AG20443 (cell line): ENCODE data around the gene DENND5A.
"Not testable (repeated sequence)": the region's sequence is repeated elsewhere in the genome, so short reads cannot be mapped to it uniquely, and the experiment has no call there.

Source experiments
- DNase-seq: peaks from one replicate; pipeline ENCODE4 v3.0.0; 2012; ENCODE audit warnings: low spot score, mixed read lengths

The DENND5A gene

GRCh38 chr11:9137293-9138132 is 127.6 kb downstream of the DENND5A start:
- peak; percentile 84 for DNase-seq

GRCh38 chr11:9136741-9137140 is 128.4 kb downstream of the DENND5A start:
- DNase-seq, result no peak

DNA sequence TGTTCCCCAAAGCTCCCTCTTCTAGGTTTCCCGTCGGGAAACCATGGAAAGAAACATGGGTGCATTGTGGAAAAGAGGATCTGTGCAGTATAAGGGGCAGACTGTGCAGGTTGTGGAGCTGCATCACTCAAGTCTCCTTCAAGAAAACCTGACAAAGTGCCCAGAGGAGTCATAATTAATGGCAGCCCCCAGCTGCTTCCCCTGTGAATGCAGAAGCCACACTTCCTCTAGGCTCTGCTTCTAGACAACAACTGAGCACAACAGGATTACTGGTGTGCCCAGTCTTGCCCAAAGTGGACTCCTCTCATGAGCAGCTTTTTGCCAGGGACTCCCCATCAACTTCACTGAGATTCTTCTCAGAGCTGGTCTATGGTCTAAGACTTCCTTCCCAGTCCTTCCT is 131.2 kb downstream of the DENND5A start:
- DNase-seq, result no peak

DNA sequence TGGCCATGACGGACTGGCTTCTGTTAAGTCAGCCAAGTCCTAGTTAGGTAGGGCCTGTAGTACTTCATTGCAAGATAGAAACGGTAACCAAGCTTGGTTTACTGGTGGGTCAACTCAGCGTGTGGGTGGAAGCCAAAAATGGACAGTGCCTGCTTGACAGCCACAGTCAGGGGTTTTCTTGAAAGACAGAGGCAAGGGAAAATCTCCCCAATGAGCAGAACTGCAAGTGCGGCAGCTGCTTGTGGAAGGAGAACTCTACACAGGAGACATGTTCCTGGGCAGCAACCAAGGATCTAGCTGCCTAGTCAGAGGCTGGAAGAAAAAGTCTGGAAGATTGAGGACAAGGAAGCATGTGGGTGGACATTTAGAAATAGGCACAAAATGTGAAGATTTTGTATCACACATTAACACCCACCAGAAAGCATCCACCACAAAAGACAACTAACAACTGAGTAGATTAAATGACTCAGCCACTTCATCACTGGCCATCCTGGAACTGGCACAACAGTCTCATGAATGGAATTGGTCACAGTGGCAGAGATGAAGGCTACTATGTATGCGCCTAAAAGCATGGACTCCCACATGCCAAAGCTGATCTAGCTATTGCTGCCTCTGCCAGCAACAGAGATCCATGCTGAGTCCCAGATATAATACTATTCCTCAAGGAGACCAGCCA is 132.8 kb downstream of the DENND5A start:
- no peak for DNase-seq

GRCh38 chr11:9130297-9130696 is 134.9 kb downstream of the DENND5A start:
- DNase-seq, result no peak

- DNase-seq, result no peak
Measured at GRCh38 chr11:9126636-9127035, 138.5 kb downstream of the DENND5A start.

GRCh38 chr11:9125185-9125886 is 139.8 kb downstream of the DENND5A start:
- no peak for DNase-seq

GRCh38 chr11:9123595-9124304 is 141.4 kb downstream of the DENND5A start:
- no peak for DNase-seq

DNA sequence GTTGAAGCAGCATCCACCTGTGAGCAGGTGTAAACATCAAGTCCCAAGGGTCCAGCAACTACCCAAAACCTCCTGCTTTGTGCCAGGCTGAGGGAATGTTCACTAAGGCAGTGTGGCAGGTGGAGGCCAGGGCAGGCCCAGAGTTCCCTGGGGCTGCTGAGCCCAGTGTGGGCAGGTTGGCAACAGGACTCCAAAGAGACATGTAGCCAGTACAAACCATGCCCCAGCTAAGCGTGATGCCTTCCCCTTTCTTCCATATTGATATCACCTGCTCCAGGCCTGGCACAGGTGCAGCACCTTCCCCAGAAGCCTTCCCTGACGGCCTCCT is 143.7 kb downstream of the DENND5A start:
- DNase-seq, result no peak

GRCh38 chr11:9120664-9121468 is 144.3 kb downstream of the DENND5A start:
- DNase-seq, result no peak

- DNase-seq, result no peak
Measured at GRCh38 chr11:9118277-9118676, 146.9 kb downstream of the DENND5A start.

- DNase-seq, result no peak
Measured at GRCh38 chr11:9112075-9112474, 153.1 kb downstream of the DENND5A start.

DNA sequence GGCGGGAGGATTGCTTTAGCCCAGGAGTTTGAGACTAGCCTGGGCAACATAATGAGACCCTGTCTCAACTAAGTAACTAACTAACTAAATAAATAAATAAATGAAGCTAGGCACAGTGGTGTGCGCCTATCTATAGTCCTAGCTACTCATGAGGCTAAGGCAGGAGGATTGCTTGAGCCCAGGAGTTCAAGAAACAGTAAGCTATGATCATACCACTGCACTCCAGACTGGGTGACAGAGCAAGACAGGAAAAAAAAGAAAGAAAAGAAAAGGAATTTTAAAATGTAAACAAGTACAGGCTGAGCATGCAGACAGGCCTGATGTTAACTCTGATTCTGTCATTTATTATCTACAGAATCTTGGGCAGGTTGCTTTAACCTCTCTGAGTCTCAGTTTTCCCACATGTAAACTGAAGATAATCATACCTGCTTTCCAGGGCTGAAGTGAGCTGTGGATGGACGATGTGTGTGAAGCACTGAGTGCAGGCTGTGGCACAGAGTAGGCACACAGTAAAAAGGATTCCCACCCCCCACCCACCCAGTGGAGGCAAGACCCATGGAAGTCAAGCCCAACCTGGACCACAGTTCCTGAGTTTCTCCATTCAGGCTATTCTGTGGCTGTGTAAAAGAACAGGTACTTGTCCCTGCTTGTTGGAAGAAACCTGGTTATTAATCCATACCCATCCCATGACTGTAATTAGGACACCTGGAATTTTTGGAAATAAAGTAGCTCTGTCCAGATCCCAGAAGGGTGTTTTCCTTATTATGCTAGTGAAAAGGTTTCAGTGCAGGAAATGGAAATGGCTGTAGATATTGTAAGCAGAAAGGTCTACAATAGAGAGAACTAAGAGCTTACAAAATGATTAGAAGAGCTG is 155.1 kb downstream of the DENND5A start:
- DNase-seq, result no peak

DNA sequence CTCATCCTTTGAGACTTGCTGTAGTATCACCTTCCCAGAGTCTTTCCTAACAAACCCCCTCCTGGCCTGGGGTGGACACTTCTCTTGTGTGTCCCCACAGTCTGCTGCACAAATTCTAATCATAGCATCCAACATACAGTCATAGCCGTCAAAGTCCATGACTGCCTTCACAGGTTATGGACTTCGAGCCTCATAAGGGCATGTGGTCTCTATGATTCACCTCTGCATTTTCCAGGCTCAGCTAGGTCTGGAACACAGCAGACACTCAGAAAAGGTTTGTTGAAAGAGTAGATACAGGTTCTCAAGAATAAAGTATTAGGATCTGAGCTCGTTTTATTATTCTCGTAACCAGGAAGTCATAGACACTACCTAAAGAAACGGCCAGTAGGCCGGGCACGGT is 160.6 kb downstream of the DENND5A start:
- DNase-seq, result no peak

DNA sequence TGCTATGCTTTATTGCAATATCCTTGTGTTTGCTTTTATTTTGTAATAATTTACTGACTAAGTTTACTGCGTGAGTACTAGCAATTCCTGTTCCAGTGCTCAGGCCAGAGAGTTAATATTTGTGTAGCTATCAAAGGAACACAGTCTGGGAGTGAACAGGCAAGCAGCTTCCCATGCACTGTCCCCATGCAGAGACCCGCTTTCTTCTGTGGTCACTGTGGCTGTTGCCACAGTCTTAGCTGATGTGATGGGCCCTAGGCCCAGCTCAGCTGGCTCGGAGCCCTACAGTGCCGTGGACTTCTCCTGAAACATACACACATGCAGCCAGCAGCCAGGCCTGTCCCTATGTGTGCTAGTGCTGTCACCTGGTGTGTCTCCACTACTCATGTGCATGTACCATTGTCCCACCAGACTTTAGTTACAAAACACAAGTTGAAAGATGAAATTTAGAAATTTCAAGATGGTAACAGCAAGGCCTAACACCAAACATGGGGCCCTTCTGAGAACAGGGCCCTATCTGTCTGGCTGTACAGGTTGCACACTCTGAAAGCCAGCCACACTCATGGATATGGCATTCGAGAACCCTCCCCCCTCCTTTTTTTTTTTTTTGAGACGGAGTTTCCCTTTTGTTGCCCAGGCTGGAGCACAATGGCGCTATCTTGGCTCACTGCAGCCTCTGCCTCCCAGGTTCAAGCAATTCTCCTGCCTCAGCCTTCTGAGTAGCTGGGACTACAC is 161.4 kb downstream of the DENND5A start:
- no peak for DNase-seq

GRCh38 chr11:9099617-9100016 is 165.5 kb downstream of the DENND5A start:
- no peak for DNase-seq

DNA sequence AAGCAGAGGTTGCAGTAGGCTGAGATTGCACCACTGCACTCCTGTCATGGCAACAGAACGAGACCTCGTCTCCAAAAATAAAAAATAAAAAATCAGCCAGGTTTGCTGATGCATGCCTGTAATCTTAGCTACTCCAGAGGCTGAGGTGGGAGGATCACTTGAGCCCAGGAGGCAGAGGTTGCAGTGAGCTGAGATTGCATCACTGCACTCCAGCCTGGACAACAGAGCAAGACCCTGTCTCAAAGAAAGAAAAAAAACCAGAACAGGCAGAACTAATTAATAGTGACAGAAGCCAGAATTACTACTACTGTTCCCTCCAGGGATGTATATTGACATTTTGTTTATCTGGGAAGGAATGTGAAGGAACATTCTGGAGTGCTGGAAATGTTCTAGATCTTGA is 166.7 kb downstream of the DENND5A start:
- not testable (repeated sequence) for DNase-seq

DNA sequence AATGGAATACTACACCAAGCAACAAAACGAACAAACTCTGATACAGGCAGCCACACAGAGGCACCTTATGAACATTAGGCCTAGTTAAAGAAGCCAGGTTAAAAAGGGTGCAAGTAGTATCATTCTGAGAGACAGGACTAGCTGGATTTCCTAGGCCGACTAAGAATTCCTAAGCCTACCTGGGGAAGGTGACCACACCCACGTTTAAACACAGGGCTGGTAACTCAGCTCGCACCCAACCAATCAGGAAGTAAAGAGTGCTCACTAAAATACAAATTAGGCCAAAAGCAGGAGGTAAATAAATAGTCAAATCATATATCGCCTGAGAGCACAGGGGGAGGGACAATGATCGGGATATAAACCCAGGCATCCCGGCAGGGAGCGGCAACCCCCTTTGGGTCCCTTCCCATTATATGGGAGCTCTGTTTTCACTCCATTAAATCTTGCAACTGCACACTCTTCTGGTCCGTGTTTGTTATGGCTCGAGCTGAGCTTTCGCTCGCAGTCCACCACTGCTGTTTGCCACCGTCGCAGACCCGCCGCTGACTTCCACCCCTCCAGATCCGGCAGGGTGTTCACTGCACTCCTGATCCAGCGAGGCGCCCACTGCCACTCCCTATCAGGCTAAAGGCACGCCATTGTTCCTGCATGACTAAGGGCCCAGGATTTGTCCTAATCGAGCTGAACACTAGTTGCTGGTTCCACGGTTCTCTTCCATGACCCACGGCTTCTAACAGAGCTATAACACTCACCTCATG is 167.8 kb downstream of the DENND5A start:
- DNase-seq, result not testable (repeated sequence)

DNA sequence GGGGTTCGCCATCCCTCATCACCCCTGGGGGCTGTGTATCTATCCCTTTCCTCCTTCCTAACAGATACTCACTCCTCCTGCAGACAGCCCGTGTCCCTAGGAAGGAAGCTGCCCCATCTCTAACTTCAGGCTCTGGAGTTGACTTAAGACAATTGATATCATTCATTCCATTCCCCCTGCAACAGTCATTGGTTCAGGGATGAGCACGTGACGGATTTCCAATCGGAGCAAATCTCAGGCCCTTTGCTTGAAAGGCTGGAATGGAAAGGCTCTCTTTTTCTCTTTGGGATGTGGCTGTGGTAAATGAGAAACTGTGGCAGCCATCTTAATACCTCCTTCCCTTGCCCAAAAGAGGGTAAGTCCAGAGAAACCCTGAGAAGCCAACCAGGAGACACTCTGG is 168.7 kb downstream of the DENND5A start:
- DNase-seq, result no peak
